OCI-LY1 (cell line): Measurements from ENCODE around the gene YTHDC1.

Source experiments
- H2AFZ ChIP-seq: fragments of 200-600 bp; sonication (generic), shearing (Covaris generic); 2 replicates; pipeline ENCODE4 v1.6.0; 2014; ENCODE audit warnings: antibody characterized with exemption, mild to moderate bottlenecking, low read length
- H3F3A ChIP-seq: fragments of 200-600 bp; sonication (generic), shearing (Covaris generic); 2 replicates; pipeline ENCODE4 v1.6.0; 2014; ENCODE audit warnings: mild to moderate bottlenecking, antibody characterized with exemption, low read length, moderate library complexity; ENCODE audit not compliant: insufficient read depth
- H3K27ac ChIP-seq: fragments of 200-600 bp; sonication (generic); 2 replicates; pipeline ENCODE4 v1.5.1; 2014; ENCODE audit warnings: low read length, mixed run types, mild to moderate bottlenecking, low read depth; ENCODE audit not compliant: poor library complexity, severe bottlenecking
- H3K27me3 ChIP-seq: fragments of 200-600 bp; sonication (generic); 2 replicates; pipeline ENCODE4 v1.6.0; 2014; ENCODE audit warnings: antibody characterized with exemption, mild to moderate bottlenecking, low read length, moderate library complexity; ENCODE audit not compliant: insufficient read depth
- H3K36me3 ChIP-seq: fragments of 200-600 bp; sonication (generic); 2 replicates; pipeline ENCODE4 v1.6.1; 2014; ENCODE audit warnings: mild to moderate bottlenecking, antibody characterized with exemption, low read length, moderate library complexity, mixed read lengths; ENCODE audit not compliant: insufficient read depth
- H3K4me1 ChIP-seq: fragments of 200-600 bp; sonication (generic); 2 replicates; pipeline ENCODE4 v1.5.1; 2014; ENCODE audit warnings: mild to moderate bottlenecking, low read length, moderate library complexity; ENCODE audit not compliant: insufficient read depth, severe bottlenecking
- H3K4me2 ChIP-seq: fragments of 200-600 bp; sonication (generic), shearing (Covaris generic); 2 replicates; pipeline ENCODE4 v1.6.1; 2014; ENCODE audit warnings: low read length
- H3K4me3 ChIP-seq: fragments of 200-600 bp; sonication (generic); 2 replicates; pipeline ENCODE4 v1.5.1; 2014; ENCODE audit warnings: low read length, low read depth, mild to moderate bottlenecking, mixed read lengths; ENCODE audit not compliant: poor library complexity, severe bottlenecking
- H3K79me2 ChIP-seq: fragments of 200-600 bp; shearing (Covaris generic); 2 replicates; pipeline ENCODE4 v1.6.1; 2016; ENCODE audit warnings: mixed run types, low read length, mixed read lengths; ENCODE audit not compliant: insufficient read depth
- H3K9ac ChIP-seq: fragments of 200-600 bp; sonication (generic), shearing (Covaris generic); 2 replicates; pipeline ENCODE4 v1.6.1; 2014; ENCODE audit warnings: mild to moderate bottlenecking, low read length, mixed read lengths
- H3K9me2 ChIP-seq: fragments of 200-600 bp; sonication (generic), shearing (Covaris generic); 2 replicates; pipeline ENCODE4 v1.6.1; 2014; ENCODE audit warnings: low read depth, mild to moderate bottlenecking, low read length, mixed read lengths
- H3K9me3 ChIP-seq: fragments of 200-600 bp; shearing (Covaris generic); 2 replicates; pipeline ENCODE4 v1.6.1; 2014; ENCODE audit warnings: low read length, mixed read lengths
- H4K20me1 ChIP-seq: fragments of 200-600 bp; sonication (generic), shearing (Covaris generic); 2 replicates; pipeline ENCODE4 v1.6.0; 2016; ENCODE audit warnings: mild to moderate bottlenecking, low read length; ENCODE audit not compliant: insufficient read depth
- CTCF ChIP-seq: fragments of 200-600 bp; sonication (generic), shearing (Covaris generic); IDR thresholded peaks from 2 replicates; pipeline ENCODE4 v1.5.1; 2017; ENCODE audit warnings: mild to moderate bottlenecking, antibody characterized with exemption, low read length, moderate library complexity, mixed read lengths
- EZH2 ChIP-seq: fragments of 200-600 bp; sonication (generic), shearing (Covaris generic); IDR thresholded peaks from 2 replicates; pipeline ENCODE4 v1.8.0; 2017; ENCODE audit warnings: borderline replicate concordance, mixed run types, mild to moderate bottlenecking, antibody characterized with exemption, low read length, moderate library complexity, mixed read lengths

The YTHDC1 gene

GRCh38 chr4:68347845-68348244 is 2.0 kb downstream of the YTHDC1 start:
- H3K27ac ChIP-seq: no peak overlapping the region
- H3K4me3 ChIP-seq: peak overlapping the region; percentile 95
- peaks cover 63% of the 10 kb centered on the region for H3K79me2 ChIP-seq
- peak overlapping the region; percentile 86 for H3K4me2 ChIP-seq
- H3K4me1 ChIP-seq: peaks cover 37% of the 10 kb centered on the region
- H4K20me1 ChIP-seq: peaks cover 5% of the 10 kb centered on the region; the same call in 1 of the 2 replicates
- no peaks in the 10 kb centered on the region for H3F3A ChIP-seq
- no peaks in the 10 kb centered on the region for H3K9me3 ChIP-seq
- peaks cover 16% of the 10 kb centered on the region; the same call in 1 of the 2 replicates for H3K36me3 ChIP-seq
- H3K9me2 ChIP-seq: no peaks in the 10 kb centered on the region
- no peak overlapping the region for H2AFZ ChIP-seq
- peak overlapping the region; percentile 80 for H3K9ac ChIP-seq
- TF ChIP-seq EZH2: no peak
- TF ChIP-seq CTCF: no peak
- H3K27me3 ChIP-seq: no peaks in the 10 kb centered on the region

DNA sequence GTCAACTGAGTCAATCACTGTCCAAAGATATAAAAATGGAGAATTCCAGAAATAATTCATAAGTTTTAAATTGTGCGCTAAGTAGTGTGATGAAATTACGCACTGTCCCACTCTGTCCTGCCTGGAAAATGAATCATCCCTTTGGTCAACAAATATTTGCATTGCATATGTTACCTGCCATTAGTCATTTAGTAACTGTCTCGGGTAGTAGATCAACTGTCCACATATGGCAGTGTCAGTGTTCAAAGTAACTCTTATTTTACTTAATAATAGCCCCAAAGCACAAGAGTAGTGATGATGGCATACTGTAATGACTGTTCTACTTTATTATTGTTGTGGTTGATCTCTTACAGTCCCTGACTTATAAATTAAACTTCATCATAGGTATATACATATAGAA is 3.4 kb downstream of the YTHDC1 start:
- Histone ChIP-seq H3K4me3 (no peak overlapping the region), H3K27me3 (no peaks in the 10 kb centered on the region), H3K4me2 (peak overlapping the region; percentile 86; the same call in 1 of the 2 replicates), H3K9ac (no peak overlapping the region), H3K4me1 (peaks cover 46% of the 10 kb centered on the region), H2AFZ (no peak overlapping the region), H3F3A (no peaks in the 10 kb centered on the region), H3K9me2 (no peaks in the 10 kb centered on the region), H3K79me2 (peaks cover 77% of the 10 kb centered on the region), H3K9me3 (no peaks in the 10 kb centered on the region), H3K36me3 (peaks cover 23% of the 10 kb centered on the region; the same call in 1 of the 2 replicates), H4K20me1 (peaks cover 5% of the 10 kb centered on the region; the same call in 1 of the 2 replicates), H3K27ac (no peak overlapping the region)
- TF ChIP-seq CTCF (no peak), EZH2 (no peak)

GRCh38 chr4:68344785-68345184 is 5.1 kb downstream of the YTHDC1 start:
- peaks cover 94% of the 10 kb centered on the region for H3K79me2 ChIP-seq

More at GRCh38 chr4:68344785-68345184, 5.1 kb downstream of the YTHDC1 start:
- H3K4me2 ChIP-seq: peak overlapping the region; percentile 16; the same call in 1 of the 2 replicates
- H4K20me1 ChIP-seq: peaks cover 5% of the 10 kb centered on the region; the same call in 1 of the 2 replicates
- no peaks in the 10 kb centered on the region for H3K9me3 ChIP-seq
- H3K4me3 ChIP-seq: no peak overlapping the region
- no peaks in the 10 kb centered on the region for H3K27me3 ChIP-seq
- TF ChIP-seq EZH2 (no peak), CTCF (no peak)
- H3K36me3 ChIP-seq: peaks cover 25% of the 10 kb centered on the region; the same call in 1 of the 2 replicates
- no peak overlapping the region for H3K27ac ChIP-seq
- no peak overlapping the region for H2AFZ ChIP-seq
- H3K4me1 ChIP-seq: peaks cover 50% of the 10 kb centered on the region
- H3F3A ChIP-seq: no peaks in the 10 kb centered on the region
- no peak overlapping the region for H3K9ac ChIP-seq
- H3K9me2 ChIP-seq: no peaks in the 10 kb centered on the region
